ENCODE measurements around the gene PTGES3. TPM values are rescaled to one million over a fixed set of nuclear protein-coding genes. Genes with fewer than 3 reads are reported as not detected.

The PTGES3 gene
- total and polyA plus RNA-seq, 2 of the 8 experiments (the other 6 are each of a cell fraction or from before 2014, with no cell fraction given): 111 to 464 TPM

GRCh38 chr12:56636675-56637540 is 51.2 kb downstream of the PTGES3 start (continued):
- TF ChIP-seq CBX8 (IDR thresholded peaks at IDR 0.05; ENCODE audit: borderline replicate concordance, low read depth, low read length) (no peak), PHF8 (conservative IDR thresholded peaks at IDR 0.05; ENCODE audit: low read depth, low read length) (no peak), TBP (IDR thresholded peaks at IDR 0.05; ENCODE audit: low read depth, low read length) (peak; percentile 62; the same call in 1 of the 2 replicates), BCL11A (IDR thresholded peaks at IDR 0.05; ENCODE audit: low read depth in 2 of 2, low read length in 2 of 2) (no peak), JUND (IDR thresholded peaks at IDR 0.05; ENCODE audit: low read length) (peak; percentile 10; the same call in 1 of the 2 replicates), GTF2F1 (IDR thresholded peaks at IDR 0.05; ENCODE audit: borderline replicate concordance, low read depth, low read length) (no peak), CBX5 (IDR thresholded peaks at IDR 0.05; ENCODE audit: low read depth, low read length) (no peak), YY1 (IDR thresholded peaks at IDR 0.05; ENCODE audit: low read depth, low read length) (0 out of 2 replicates have a peak, but pooled peaks have one; percentile 12), SAP30 (IDR thresholded peaks at IDR 0.05; ENCODE audit: insufficient read depth, insufficient replicate concordance, low read length) (no peak), CREB1 (IDR thresholded peaks at IDR 0.05) (peak; percentile 87), EP300 (IDR thresholded peaks at IDR 0.05; ENCODE audit: borderline replicate concordance in 1 of 2, low read depth in 2 of 2, low read length in 2 of 2) (peak in 1 of 2 experiments; percentile 72; a peak in 1 of 3 replicates), TAF1 (IDR thresholded peaks at IDR 0.05; ENCODE audit: low read depth, low read length) (peak; percentile 36; the same call in 1 of the 2 replicates), POLR2AphosphoS5 (IDR thresholded peaks at IDR 0.05; ENCODE audit: low read depth, low read length) (peak; percentile 5; the same call in 1 of the 2 replicates), KDM4A (IDR thresholded peaks at IDR 0.05; ENCODE audit: low read depth, low read length, severe bottlenecking) (no peak), GABPA (IDR thresholded peaks at IDR 0.05; ENCODE audit: borderline replicate concordance, insufficient read depth, low read length) (no peak), SIN3A (conservative IDR thresholded peaks at IDR 0.05 in 1 of 2, IDR thresholded peaks at IDR 0.05 in 1 of 2; ENCODE audit: low read depth in 1 of 2, low read length in 2 of 2) (peak; percentile 80 to 89; a peak in 3 of 4 replicates), ATF3 (IDR thresholded peaks at IDR 0.05; ENCODE audit: insufficient read depth, low read depth, low read length) (no peak), HDAC2 (IDR thresholded peaks at IDR 0.05; ENCODE audit: borderline replicate concordance in 1 of 2, low read depth in 2 of 2, low read length in 2 of 2) (peak in 1 of 2 experiments; percentile 44; a peak in 1 of 4 replicates), CHD2 (IDR thresholded peaks at IDR 0.05; ENCODE audit: low read length) (peak; percentile 75), FOSL1 (IDR thresholded peaks at IDR 0.05; ENCODE audit: insufficient read depth, low read depth, low read length) (no peak)
